ENCODE results near the gene COG1. TPM values are rescaled to one million over a fixed set of nuclear protein-coding genes. Genes with fewer than 3 reads are reported as not detected.
A peak's percentile ranks its signal among the peaks of the same experiment; 100 is the strongest.

Gene COG1
- total and polyA plus RNA-seq, 2 donors (not counting 3 experiments of a cell fraction or from before 2014, with no cell fraction given), result 26.2 to 39.0 TPM

DNA sequence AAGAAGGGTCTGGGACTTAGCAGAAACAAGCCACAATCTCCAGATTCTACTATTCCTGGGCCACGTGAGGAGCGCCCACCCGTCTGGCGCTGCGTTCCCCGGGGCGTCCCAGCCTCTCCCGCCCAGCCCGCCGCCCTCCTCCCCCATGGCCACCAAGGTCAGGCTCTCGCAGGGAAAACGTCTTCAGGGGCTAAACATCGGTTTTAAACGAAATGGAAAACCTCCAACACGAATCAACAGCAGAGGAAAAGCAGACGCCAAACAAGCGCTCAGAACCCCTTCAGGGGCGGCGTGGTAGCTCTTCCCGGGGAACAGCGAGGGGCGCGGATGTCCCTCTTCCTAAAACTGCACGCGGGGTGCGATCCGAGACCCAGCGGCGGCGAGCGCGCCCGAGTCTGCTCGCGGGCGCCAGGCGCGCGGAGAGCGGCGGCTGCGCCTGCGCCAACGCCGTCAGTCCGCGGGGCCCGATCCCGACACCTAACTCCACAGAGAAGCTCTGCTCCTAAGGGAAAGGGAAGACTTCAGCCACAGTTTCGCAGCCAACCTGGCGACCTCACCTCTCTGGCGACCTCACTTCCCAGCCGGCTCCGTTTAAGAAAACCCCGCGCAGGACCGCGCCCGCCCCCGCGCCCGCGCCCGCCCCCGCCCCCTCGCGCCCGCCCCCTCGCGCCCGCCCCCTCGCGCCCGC lies 505 bp upstream of the COG1 start:
- intact Hi-C loops (cut with micrococcal nuclease) (loop anchor here (2.0 to 5.0 kb wide), 3 partner anchors 62 to 1010 kb away; partner anchors contain the start of gene RPL38), dilution Hi-C loops (cut with MboI; ENCODE audit: extremely low pct_ligation_motif_present, low sequenced_read_pairs) (no loop called here)
- peak overlapping the region; percentile 76 for H3K9ac ChIP-seq (replicated peaks; ENCODE audit: extremely low read depth, insufficient read depth, low read length)
- no peaks in the 10 kb centered on the region for H3K9me1 ChIP-seq (replicated peaks; ENCODE audit: control insufficient read depth, extremely low read depth, insufficient read depth, low read length)
- peak; percentile 75 for FAIRE-seq
- peak; percentile 71 for DNase-seq (ENCODE audit: low read depth, low spot score)
- no peak for TF ChIP-seq FOS (IDR thresholded peaks at IDR 0.05; ENCODE audit: borderline replicate concordance, insufficient read depth, low read length)
- peak; percentile 14 for TF ChIP-seq POLR2AphosphoS5 (IDR thresholded peaks at IDR 0.05; ENCODE audit: insufficient read depth, low read depth, low read length)
- TF ChIP-seq GATA2 (IDR thresholded peaks at IDR 0.05; ENCODE audit: insufficient read depth, insufficient read length, low read depth, low read length), result no peak
- TF ChIP-seq, protein P1, sequence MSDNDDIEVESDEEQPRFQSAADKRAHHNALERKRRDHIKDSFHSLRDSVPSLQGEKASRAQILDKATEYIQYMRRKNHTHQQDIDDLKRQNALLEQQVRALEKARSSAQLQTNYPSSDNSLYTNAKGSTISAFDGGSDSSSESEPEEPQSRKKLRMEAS (IDR thresholded peaks at IDR 0.05; ENCODE audit: insufficient read depth, insufficient read length), result no peak
- no peak for TF ChIP-seq MYC (IDR thresholded peaks at IDR 0.05; ENCODE audit: low read depth, low read length)
- H3K79me2 ChIP-seq (ENCODE audit: control insufficient read depth, insufficient read depth, low read length), result peaks cover 11% of the 10 kb centered on the region
- H3K4me2 ChIP-seq (ENCODE audit: insufficient read depth, low read length), result peak overlapping the region; percentile 89
- BruUV-seq (replicated peaks), result TSS peak; percentile 59
- H2AFZ ChIP-seq (ENCODE audit: low read depth, low read length), result peak overlapping the region; percentile 59
- no peaks in the 10 kb centered on the region for H3K27me3 ChIP-seq (ENCODE audit: control insufficient read depth in 2 of 2, insufficient read depth in 2 of 2, low read length in 2 of 2)
- H3K4me1 ChIP-seq (ENCODE audit: control insufficient read depth, extremely low read depth, insufficient read depth, low read length), result peaks cover 14% of the 10 kb centered on the region
- ChIA-PET CTCF (interaction anchor here (0.6 to 13.5 kb wide), 10 partner anchors 10 to 467 kb away, joined by 3 to 236 read pairs (median 4); a partner anchor contains a TSS), POLR2A (interaction anchor here (0.7 kb wide), 1 partner anchor 40 kb away, joined by 3 read pairs; a partner anchor contains a TSS)
- H3K9me3 ChIP-seq (replicated peaks; ENCODE audit: control insufficient read depth, insufficient read depth, low read length), result no peaks in the 10 kb centered on the region
- peak overlapping the region; percentile 56 for H3K27ac ChIP-seq (ENCODE audit: insufficient read depth, low read depth, low read length)
- no peaks in the 10 kb centered on the region for H4K20me1 ChIP-seq (replicated peaks; ENCODE audit: control insufficient read depth, extremely low read depth, insufficient read depth, low read length)
- peaks cover 7% of the 10 kb centered on the region in 2 experiments for H3K36me3 ChIP-seq (ENCODE audit: control insufficient read depth in 2 of 2, extremely low read depth in 1 of 2, insufficient read depth in 2 of 2, low read length in 2 of 2)
- peak overlapping the region; percentile 49 to 94 (median 78) for H3K4me3 ChIP-seq (replicated peaks in 1 of 3; ENCODE audit: insufficient read depth in 1 of 3, low read depth in 1 of 3, low read length in 3 of 3)

All from endothelial cell of umbilical vein (primary cell).